ENCODE measurements around the gene SLC43A3.
"Not testable (repeated sequence)": the region's sequence is repeated elsewhere in the genome, so short reads cannot be mapped to it uniquely, and the experiment has no call there.

The SLC43A3 gene

DNA sequence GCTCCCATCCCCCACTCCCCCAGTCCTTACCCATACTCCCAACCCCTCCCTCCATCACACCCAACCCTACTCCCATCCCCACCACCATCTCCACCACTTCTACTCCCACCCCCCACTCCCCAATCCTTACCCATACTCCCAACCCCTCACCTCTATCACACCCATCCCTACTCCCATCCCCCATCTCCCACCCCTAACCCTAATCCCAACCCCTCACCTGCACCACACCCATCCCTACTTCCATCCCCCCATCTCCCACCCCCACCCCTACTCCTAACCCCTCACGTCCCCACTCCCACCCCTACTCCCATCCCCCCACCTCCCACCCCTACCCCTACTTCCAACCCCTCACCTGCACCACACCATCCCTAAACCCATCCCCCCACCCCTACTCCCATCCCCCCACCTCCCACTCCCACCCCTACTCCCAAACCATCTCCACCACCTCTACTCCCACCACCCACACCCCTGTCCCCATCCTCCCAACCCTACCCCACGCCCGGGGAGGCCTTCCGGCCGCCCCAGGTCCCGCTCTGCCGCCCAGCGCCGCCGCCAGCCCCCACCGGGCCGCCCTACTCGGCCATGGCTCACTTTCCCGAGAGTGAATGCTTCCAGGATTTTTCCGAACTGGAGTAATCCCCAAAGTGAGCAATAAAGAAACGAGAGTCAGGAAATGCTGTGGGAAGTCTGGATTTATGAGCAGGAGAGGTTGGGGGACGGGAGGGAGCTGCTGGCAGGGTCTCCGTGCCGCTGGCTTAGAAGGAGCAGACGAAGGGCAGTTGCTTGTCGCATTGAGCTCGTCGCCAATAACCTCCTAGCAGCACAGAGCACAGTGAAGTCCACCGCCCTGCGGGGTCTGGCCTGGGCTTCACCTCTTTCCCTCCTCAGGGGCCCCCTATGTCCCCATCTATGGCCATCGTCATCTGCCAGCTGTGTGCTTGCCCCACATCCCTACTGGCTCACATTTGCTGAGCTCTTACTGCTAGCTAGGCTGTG is 50.5 kb downstream of the SLC43A3 start:
- DNase-seq: no peak

DNA sequence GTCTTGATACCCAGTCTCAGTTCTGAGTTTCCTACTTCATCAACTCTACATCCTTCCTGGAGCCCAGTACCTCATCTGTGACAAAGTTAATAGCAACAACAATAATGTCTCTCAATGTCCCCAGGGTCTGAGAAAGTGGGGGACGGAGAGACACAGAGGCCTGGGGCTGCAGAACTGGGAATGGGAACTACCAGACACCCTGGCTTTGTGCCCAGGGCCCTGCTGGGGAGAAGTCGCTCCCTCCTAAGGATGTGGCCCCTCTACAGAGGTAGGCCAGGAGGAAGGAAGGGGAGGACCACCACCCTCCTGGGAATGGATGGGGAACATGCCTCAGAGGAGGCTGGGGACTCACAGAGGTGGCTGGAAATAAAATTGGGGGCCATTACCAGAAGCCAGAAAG is 51.4 kb downstream of the SLC43A3 start:
- no peak for DNase-seq

DNA sequence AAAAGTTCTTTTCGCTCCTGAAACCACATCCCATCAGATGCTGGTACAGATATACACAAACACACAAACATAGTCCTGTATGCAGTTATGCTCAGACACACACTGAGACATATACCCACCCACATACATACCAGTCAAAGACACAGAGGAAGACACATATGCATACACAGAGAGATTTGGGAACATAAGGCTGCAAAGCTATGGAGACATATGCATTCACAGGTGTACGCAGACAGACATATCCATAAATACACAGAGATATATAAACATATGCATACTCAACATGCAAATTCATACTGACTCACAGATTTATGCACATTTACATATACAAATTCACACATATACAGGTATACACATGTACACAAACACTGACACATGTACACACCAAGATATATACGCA is 52.0 kb downstream of the SLC43A3 start:
- no peak for DNase-seq

DNA sequence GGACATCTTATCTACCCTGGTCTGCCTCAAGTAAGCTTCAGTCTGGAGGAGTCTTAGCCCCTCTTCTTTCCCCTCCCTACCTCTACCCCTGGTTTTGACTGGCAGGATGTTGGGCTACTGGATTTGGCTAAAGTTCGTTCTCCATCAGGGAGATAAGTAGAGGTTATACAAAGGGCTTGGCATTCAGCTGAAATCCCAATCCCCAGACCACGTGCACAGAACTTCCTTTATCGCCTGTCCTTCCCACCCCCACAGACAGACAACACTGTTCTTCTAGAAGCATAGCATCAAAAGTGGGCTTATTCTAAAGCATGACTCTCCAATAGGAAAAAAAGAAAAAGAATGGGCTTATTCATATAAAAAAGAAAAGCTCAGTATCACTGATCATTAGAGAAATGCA is 53.8 kb downstream of the SLC43A3 start:
- DNase-seq: no peak

DNA sequence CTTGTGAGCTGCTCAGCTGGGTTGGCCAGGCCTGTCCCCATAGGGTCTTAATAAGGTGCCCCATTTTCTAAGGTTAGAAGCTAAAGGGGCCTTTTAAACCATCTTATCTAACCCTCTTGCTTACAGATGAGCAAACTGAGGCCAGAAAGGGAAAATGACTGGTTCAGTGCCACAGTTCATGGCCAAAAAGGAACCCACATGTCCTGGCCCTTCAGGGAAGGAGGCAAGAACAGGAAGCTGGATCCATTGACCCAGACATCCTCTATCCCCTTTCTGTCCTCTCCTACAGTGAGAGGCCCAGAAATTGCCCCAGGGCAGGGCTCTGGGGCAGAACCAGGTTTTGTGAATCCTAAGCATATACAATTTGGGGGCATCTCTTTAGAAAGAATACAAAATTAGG is 56.0 kb downstream of the SLC43A3 start:
- DNase-seq: no peak

DNA sequence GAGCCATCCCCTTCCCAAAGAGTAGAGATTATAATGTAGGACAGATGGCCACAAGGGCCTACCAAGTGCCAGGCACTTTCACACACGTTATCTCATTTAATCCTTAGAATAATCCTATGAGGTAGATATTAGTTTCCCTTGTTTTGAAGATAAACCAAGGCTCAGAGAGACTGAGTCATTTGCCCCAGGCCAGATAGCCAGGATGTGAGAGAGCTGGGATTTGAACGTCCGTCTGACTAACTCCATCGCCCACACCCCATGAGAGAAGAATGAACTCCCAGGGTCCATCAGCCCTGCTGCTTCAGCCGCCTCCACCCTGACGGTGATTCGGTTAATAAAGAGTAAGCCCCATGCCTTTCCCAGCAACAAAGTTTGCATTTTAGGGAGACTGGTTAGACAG is 56.7 kb downstream of the SLC43A3 start:
- DNase-seq: no peak

DNA sequence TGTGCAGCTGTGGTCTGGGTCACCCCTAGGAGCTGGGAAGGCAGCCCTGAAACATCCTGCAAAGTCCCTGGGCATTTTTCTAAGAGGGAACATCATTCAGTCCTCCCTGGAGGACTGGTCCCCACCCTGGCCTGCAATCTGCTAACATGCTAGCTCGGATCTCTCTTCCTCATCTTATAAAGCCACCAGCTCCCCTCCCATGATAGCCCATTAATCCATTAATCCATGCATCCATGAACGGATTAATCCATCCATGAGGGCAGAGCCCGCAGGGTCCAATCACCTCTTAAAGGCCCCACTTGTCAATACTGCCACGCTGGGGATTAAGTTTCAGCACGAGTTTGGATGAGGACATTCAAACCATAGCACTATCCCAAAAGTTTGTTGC is 58.1 kb downstream of the SLC43A3 start:
- no peak for DNase-seq

DNA sequence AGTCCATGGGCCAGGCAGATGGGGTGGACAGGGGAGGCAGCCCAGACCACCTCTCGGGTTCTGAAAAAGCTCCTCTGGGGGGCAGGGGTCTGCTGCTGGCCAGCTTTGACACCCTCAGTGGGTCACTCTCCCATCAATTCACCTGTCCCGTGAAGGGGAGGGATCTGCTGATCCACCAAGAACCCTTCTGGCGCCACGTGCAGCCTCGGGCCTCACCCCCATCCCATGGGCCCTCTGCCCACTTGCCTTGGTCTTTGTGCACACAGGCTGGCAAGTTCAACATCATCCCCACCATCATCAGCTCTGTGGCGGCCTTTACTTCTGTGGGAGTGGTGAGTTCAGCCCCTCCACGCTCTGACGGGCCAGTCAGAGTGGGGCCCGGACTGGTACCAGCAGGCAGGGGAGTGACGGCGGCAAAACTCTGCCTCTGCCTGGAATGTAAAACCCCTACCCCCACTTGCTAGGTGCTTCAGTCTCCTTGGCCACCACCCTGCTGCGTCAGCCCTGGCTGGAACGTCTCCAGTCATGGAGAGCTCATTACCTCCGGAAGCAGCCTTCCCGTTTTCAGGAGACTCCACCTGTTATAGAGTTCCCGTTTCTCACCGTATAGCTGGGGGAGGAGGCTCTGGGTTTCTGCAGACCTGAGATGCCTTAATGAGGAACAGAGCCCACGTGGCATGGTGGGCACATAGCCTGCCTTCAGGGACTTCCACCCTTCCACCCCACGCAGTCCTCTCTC is 58.6 kb downstream of the SLC43A3 start:
- no peak for DNase-seq

DNA sequence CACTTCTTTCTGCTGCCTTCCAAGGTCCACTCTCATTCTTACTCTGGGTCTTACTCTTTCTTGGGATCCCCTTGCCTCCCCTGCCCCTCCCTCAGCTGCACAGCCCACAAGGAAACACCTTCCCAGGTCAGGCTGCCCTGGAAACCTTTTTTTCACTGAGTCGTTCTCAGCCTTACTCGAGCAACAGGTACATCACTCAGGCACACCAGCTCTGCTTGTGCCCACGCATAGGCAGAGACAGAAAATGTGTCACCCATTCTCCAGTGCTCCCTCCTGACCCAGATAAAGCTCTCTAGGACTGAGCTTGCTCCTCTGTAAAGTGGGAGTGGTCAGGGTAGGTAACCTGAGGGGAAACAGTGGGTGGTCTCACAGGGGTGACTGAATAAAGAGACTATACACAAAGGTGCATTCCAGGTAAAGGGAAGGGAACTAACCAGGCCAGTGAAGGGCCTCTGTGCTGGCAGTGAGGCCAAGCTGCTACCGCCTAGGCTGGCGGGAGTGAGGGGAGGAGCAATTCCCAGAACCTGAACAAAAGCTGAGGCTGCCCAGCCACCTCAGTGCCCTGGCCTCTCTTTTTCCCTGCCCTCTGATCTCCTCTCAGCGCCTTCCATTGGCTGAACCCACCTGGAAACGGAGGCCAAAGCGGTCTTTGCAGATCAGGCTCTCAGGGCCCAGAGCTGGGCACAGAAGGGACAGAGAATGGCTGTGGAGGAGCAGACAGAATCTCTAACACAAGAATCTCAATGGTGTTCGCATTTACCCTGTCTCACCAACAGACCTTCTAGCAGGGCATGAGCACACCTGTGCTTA is 61.9 kb downstream of the SLC43A3 start:
- DNase-seq: no peak

DNA sequence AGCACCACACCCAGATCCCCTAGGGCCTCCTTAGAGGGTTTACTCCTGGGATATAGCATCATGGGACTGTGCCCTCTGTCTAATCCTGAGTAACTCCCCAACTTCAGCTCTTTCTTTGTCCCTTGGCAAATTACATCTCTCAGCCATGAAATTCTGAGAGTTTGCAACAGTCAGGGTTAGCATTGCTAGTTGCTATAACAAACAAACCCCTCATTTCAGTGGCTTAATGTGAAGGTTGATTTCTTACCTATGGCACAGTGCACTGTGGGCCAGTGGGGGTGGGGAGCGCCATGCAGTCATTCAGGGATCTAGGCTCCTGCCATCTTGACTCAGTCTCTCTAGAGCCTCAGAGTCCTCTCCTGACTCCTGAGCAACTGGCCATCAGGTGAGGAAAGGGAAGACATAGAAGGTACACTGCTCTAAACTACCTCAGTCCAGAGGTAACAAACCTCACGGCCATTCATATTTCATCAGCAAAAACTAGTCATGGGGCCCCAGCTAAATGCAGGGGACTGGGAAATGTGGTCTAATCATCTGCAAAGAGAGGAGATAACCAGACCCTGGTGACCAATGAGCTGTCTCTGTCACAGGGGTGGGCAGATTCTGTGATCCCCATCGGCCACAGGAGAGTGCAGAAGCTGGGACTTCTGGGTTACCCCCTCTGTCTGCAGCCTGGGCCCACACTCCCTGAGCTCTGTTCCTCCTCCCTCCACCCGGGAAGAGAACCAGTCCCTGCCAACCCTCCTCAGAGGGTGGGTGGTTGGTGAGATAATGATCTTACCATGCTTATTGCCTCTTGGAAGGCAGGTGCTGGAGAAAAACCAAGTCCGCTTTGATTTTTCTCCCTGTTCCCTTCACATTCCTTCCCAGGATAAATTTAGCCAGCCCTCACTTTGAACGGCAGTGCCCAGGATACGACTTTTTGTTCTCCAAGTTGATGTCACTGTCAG is 63.5 kb downstream of the SLC43A3 start:
- no peak for DNase-seq

DNA sequence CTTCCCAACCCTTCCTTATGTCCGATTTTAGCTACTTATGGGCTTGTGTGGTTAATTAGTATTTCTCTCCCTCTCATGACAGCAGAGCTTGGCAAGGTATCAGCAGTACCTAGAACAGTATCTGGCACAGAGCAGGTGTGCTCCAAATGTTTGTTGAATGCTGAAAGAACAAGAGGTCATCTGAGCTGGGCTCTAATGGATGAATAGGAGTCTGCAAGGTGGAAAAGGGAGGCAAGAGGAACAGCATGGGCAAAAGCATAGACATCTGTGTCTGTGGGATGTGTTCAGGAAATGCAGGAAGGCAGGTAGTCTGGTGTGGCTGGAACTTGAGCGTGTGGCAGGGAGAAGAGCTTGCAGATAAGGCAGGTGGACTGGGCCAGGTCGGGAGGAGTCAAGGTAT is 65.0 kb downstream of the SLC43A3 start:
- DNase-seq: no peak

DNA sequence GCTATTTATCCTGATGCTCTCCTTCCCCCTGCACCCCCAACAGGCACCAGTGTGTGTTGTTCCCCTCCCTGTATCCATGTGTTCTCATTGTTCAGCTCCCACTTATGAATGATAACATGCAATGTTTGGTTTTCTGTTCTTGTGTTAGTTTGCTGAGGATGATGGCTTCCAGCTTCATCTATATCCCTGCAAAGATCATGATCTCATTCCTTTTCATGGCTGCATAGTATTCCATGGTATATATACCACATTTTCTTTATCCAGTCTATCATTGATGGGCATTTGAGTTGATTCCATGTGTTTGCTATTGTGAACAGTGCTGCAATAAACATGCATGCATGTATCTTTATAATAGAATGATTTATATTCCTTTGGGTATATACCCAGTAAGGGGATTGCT is 65.5 kb downstream of the SLC43A3 start:
- not testable (repeated sequence) for DNase-seq

DNA sequence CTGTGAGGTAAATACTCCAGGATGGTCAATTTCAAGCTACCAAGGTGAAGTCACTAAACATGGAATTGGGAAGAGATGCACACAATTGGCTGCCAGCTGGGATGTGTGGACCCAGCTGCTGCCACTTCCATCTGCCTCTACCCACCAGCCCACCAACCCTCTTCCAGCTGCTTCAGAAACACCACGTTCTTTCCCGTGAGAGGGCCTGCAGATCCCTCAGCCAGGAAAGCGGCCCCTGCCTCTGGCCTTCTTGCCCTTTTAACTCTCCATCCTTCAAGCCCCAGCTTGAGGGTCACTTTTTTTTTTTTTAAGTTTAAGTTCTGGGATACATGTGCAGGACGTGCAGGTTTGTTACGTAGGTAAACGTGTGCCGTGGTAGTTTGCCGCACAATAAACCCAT is 65.9 kb downstream of the SLC43A3 start:
- DNase-seq: no peak

DNA sequence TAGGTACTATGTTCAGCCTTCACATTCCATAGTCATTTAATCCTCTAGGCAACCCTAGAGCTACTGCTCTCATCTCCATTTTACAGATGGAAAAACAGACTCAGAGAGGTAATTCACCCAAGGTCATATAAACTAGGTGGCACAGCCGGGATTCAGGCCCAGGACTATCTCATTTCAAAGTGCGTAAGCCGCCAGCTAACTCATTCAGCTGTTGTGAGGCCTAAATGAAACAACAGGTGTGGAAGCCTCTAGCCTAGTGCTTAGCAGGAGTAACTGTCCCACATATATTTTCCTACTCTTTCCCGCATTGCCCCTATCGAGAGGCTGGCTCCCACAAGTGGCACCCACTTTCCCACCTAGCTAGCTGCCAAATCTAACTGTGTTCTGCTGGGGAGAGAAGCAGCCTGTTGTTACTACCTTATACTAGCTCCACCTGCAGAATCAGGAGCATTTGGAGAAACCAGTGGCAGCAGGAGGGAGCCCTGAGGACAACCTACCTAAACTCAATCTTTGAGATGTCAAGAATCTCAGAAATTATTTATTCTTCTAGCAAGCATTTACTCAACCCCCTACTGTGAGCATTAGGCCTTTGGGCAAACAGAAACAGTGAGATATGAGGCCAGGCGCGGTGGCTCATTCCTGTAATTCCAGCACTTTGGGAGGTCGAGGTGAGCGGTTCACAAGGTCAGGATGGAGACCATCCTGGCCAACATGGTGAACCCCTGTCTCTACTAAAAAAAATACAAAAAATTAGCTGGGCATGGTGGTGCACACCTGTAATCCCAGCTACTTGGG is 66.8 kb downstream of the SLC43A3 start:
- DNase-seq: no peak

DNA sequence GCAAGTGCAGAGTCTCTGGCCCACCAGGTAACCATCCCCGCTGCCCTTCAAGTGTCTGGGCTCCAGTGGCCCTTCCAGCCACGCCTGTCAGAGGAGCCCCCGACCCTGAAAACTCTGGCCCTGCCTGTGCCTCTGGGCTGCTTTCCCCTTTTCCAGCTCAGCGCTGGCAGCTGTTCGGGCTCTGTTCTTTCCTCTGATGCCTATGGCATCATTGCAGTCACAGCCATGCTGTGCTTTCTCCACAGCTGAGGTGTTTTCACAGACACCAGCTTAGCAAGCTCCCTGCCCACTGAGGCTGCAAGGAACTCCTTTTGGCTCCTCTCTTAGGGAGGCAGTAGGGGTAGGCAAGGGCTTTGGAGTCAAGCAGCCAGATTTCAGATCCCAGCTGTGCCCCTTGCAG is 67.5 kb downstream of the SLC43A3 start:
- DNase-seq: no peak

DNA sequence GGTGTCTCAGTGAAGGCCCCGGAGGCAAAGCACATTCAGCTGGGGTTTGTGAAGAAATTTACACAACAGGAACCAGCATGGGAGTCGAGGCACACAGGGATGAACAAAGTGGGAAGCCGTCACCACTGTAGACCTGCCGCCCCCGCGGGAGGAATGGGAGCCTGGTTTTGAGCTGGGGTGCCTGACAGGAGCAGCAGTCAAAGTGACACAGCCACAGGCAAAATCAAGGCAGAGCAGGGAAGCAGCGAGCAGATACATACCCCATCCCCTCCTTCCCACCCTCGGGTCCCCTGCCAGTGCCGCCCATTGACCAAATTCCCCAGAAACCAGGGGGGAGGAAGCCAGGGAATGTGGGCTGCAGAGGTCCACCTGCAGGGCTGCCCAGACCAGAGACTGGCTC is 67.9 kb downstream of the SLC43A3 start:
- DNase-seq: no peak

DNA sequence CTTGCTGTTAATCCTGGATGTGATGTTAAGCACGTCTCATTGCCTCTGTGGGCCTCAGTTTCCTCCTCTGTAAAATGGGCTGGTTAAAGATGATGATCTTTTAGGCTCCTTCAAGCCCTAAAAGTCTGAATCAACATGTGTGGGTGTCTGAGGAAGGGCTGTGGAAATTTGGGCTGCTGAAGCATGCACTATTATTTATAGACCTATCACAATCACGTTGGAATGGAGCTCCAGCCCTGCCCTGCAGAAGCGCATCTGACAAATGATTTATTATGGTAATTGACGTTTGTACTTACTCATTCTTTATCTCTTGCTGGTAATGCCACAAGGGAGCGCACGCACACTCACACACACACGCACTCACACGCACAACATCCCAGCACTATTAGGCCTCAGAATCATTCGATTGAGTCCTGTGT is 68.4 kb downstream of the SLC43A3 start:
- DNase-seq: no peak

DNA sequence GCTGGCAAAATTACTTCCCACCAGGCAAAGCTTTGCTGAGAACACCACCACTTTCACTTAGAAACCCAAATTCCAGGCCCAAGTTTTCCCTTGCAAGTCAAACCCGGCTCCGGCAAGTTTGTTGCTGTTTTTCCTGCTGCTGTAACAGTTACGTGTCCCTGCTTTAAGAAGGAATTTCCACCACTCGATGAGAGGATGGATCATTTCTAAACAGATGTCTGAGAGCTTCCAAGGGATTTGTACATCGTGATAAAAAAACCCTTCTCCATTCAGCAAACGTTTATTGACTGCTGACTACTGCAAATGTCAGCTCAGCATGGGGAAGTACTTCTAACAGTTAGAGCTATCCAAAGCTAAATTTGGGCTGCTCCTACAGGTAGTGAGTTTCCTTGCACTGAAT is 69.1 kb downstream of the SLC43A3 start:
- no peak for DNase-seq

DNA sequence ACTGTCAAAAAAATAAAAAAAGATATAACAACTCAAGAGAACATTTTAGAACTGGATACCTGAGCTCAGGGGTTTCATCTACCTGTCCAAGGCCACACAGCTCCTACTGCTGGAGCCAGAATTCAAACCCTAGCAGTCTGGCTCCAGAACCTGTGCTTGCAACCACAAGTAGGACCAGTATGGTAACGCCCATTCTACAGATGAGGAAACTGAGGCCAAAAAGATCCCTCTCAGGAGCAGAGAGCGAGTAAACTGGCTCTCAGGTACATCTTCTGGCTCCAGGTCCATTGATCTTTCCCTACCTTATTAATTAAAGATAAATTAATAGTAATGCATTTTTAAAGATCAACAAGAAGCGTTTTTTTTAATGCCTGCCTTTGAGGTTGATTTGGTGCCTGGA is 69.6 kb downstream of the SLC43A3 start:
- DNase-seq: no peak
